HG03066 (cell line): ENCODE results near the gene MTREX.

Experiments used
- ATAC-seq: cut with Tn5 transposase; IDR thresholded peaks from one replicate; pipeline ENCODE4 v1.9.1; 2021; ENCODE audit warnings: low read depth; ENCODE audit not compliant: unreplicated experiment

MTREX gene

DNA sequence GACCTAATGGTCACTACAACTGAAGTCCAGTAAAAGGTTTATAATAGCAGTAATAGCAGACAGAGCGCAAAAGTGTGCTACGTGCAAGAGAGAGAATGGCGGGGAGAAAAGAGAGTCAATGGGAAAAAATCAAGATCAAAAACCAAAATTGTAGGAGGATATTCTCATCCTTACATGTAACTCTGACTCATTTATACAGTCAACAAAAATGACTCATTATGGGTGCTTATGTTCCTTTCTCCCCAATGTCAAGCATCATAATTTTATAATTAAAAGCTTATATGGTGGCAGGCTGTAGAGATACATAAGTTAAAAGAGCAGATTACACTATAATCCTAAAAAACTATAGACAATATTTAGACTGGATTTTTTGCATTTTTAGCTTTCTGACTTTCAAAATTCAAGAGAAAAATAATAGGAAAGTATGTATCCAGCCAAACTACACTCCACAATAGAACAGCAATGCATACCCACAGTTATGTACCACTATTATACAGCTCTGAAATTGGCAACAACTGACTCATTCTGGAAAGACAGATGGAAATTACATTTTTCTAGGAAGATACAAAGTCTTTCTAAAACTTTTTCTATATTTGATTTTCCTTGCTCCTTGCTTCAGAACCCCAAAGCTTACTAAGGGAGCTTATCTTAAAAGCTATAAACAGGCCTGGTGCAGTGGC, 148.6 kb downstream of the MTREX start:
- no peak for ATAC-seq

- no peak for ATAC-seq
Observed at GRCh38 chr5:55459572-55459971, 151.8 kb downstream of the MTREX start.

DNA sequence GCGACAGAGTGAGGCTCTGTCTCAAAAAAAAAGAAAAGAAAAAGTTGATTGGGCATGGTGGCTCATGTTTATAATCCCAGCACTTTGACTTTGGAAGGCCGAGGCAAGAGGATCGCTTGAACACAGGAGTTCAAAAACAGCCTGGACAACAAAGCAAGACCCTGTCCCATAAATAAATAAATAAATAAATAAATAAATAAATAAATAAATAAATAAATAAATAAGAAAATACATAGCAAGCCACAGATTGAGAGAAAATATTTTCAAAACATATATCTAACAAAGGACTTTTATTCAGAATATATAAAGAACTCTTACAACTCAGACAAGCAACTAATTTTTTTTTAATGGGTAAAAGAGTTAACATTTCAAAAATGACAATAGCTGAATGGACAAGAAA, 155.8 kb downstream of the MTREX start:
- no peak for ATAC-seq

- ATAC-seq: no peak
Observed at GRCh38 chr5:55467862-55468551, 160.2 kb downstream of the MTREX start.

DNA sequence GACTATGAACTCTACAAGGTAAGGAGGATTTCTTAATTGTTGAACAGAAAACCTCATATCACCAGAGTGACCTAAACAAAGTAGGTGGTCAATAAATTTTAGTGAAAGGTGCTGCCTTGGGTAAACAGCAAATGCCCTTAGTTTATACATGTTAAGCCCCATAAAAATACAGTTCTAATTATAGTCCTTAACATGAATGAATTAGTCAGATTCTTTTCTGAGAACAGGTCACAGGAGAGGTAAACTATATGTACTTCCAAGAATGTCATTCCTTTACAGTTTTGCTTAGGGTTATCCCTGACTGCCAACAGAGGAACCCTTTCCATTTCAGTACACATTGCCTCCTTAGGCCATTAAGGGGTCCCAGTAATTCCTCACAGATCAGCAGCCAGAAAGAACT, 162.1 kb downstream of the MTREX start:
- ATAC-seq: no peak

DNA sequence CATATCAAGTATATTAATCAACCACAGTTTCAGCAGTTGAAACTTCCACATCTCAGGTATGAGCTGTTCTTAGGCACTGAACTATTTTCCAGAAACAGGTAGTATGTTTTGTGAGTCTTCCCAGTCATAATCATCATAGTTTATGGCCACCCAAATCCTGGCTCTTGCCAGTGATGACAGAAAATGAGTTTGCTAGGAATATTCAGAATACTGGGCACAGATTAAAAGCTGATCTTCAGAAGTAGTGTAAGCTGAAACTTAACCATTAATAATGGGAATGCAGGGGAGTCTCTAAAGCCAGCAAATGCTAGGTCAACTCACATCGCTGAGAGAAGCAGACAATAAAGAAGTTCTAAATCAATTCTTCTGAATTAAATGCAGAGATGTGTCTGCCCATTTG, 162.5 kb downstream of the MTREX start:
- no peak for ATAC-seq

DNA sequence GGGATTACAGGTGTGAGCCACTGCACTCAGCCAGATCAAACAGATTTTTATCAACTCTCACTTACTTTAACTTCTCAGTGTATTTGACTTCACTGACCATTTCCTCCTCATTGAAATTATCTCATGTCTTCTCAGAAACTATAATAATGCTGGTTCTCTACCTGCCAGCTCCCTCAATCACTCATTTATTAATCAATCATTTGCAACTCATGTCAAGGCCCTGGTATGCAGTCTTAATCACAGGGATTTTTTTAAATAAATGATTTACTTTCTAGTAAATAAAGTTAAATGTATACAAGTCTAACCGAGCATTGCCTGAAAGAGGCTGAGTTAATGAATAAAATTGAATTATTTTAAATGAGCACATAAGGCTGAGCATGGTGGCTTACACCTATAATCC, 163.7 kb downstream of the MTREX start:
- no peak for ATAC-seq

DNA sequence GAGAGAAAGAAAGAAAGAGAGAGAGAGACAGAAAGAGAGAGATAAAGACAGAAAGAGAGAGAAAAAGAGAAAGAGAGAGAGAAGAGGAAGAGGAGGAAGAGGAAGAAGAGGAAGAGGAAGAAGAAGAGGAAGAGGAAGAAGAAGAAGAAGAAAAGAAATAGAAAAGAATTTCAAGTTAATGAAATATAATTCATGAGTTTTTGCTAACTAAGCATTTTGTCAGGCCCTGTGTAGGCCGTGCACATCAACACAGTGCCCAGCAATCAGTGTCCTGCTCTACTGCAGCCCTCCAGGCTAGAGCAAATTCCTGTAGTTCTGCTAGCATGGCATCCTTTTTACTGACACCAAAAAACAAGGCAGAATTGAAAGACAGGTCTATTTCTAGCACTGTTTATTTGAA, 164.9 kb downstream of the MTREX start:
- no peak for ATAC-seq
